HG02885 (cell line): ENCODE measurements around the gene INSYN1.

ENCODE experiments used
- ATAC-seq: cut with Tn5 transposase; IDR thresholded peaks from one replicate; pipeline ENCODE4 v1.9.1; 2021; ENCODE audit warnings: mild to moderate bottlenecking; ENCODE audit not compliant: unreplicated experiment, poor library complexity

INSYN1 gene

GRCh38 chr15:73779974-73780373 is 26.8 kb upstream of the INSYN1 start:
- ATAC-seq: no peak

GRCh38 chr15:73777741-73778140 is 24.6 kb upstream of the INSYN1 start:
- ATAC-seq: no peak

GRCh38 chr15:73773428-73773827 is 20.3 kb upstream of the INSYN1 start:
- no peak for ATAC-seq

- ATAC-seq: no peak
Measured at GRCh38 chr15:73771385-73772045, 18.4 kb upstream of the INSYN1 start.

- no peak for ATAC-seq
Measured at GRCh38 chr15:73770050-73770449, 16.9 kb upstream of the INSYN1 start.

GRCh38 chr15:73767806-73768501 is 14.8 kb upstream of the INSYN1 start:
- ATAC-seq: no peak

GRCh38 chr15:73766598-73766997 is 13.4 kb upstream of the INSYN1 start:
- ATAC-seq: no peak

- ATAC-seq: no peak
Measured at GRCh38 chr15:73765778-73766177, 12.6 kb upstream of the INSYN1 start.

GRCh38 chr15:73763931-73764330 is 10.8 kb upstream of the INSYN1 start:
- ATAC-seq: no peak

GRCh38 chr15:73760330-73761329 is 7.5 kb upstream of the INSYN1 start:
- ATAC-seq: no peak

GRCh38 chr15:73758461-73758860 is 5.3 kb upstream of the INSYN1 start:
- ATAC-seq: no peak

- no peak for ATAC-seq
Measured at GRCh38 chr15:73757571-73757970, 4.4 kb upstream of the INSYN1 start.

GRCh38 chr15:73756947-73757513 is 3.9 kb upstream of the INSYN1 start:
- no peak for ATAC-seq

GRCh38 chr15:73756390-73756789 is 3.2 kb upstream of the INSYN1 start:
- ATAC-seq: no peak

- ATAC-seq: no peak
Measured at GRCh38 chr15:73755946-73756345, 2.8 kb upstream of the INSYN1 start.

- no peak for ATAC-seq
Measured at GRCh38 chr15:73755481-73755880, 2.3 kb upstream of the INSYN1 start.

- ATAC-seq: no peak
Measured at GRCh38 chr15:73754461-73754860, 1.3 kb upstream of the INSYN1 start.

GRCh38 chr15:73752806-73753193 is 351 bp downstream of the INSYN1 start:
- no peak for ATAC-seq

- no peak for ATAC-seq
Measured at GRCh38 chr15:73751899-73752805, 999 bp downstream of the INSYN1 start.

GRCh38 chr15:73751511-73751898 is 1.6 kb downstream of the INSYN1 start:
- no peak for ATAC-seq
